GM18505 (cell line): ENCODE data around the gene NCMAP.
"Not testable (repeated sequence)": the region's sequence is repeated elsewhere in the genome, so short reads cannot be mapped to it uniquely, and the experiment has no call there.

Source experiments
- ATAC-seq: cut with Tn5 transposase; IDR thresholded peaks from one replicate; pipeline ENCODE4 v1.9.1; 2021; ENCODE audit not compliant: unreplicated experiment
- POLR2A ChIP-seq: IDR thresholded peaks from 4 replicates; pipeline ENCODE4 v1.6.1; 2011; ENCODE audit warnings: borderline replicate concordance; ENCODE audit not compliant: insufficient read depth, insufficient read length; ENCODE audit errors: extremely low read depth

NCMAP gene, protein sequence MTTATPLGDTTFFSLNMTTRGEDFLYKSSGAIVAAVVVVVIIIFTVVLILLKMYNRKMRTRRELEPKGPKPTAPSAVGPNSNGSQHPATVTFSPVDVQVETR

DNA sequence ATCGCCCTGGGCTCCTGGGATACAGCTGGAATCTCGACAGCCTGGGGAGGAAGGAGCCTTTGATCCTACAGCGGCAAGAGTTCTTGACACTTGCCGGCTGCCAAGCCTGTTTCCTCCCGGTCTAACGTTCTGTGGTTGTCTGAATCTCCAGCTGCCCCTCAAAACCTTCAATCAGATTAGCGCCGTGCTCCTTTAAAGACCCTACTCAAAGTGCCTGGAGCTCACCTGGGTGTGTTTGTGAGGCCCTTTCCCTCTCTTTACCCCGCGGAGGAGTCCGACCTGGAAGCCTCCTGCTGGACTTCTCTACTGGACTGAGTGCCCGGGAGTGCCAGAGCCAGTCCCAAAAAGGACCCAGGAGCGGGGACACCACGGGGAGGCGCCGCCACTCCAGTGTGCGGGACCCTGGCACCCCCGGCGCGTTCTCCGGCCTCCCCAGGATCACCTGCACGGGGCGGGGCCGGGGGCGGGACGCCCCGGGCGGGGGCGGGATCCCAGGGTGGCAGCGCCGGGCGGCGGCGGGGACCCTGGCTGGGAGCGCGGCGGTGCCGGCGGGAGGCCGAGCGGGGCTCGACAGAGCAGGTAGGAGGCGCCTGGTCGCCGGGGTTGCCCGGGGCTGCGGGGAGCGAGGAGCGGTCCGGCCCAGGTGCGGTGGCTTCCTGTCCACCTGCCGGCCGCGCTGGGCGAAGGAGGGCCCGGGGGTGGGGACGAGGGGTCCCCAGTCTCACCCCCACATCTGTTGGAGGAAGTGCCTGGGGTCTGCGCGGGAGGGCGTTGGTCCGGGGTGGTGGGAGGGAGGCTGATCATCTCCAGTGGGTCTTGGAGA is at the start of gene NCMAP:
Gene NCMAP (plus strand): TSS at position 497 of the 823 bp plus-strand sequence. CDS start 39,344 bp downstream, outside the sequence.
- no peak for ATAC-seq
- TF ChIP-seq POLR2A, result no peak

DNA sequence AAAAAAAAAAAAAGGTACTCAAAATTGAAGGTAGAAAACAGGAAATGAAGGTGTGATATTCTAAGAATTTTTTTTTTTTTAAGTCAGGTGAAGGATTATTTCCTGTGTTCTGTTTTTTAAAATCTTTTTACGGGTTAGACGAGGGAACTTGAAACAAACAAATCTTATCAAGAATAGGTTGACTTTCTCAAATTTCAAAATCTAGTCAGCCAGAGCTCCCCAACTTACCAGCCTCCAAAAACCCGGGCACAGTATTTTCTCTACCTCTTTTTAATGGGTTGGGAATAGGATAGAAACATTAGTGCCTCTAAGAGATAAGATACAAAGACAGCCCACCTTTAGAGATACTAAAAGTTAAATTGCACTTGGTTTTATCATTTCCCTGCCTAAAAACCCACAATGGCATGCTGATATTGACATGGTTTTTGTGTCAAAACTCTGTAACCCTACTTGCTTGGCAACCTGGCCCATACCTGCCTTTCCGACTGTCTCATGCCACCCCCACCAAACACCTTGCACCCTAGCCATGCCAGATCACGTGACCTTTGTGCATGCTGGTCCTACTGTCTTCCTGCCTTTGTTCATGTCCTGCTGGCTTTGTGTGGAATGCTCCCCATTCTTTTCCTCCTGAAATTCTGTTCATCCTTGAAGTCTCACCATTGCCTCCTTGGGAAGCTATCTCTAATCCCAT is 49.1 kb upstream of the NCMAP start:
- ATAC-seq, result no peak
- TF ChIP-seq POLR2A, result no peak

DNA sequence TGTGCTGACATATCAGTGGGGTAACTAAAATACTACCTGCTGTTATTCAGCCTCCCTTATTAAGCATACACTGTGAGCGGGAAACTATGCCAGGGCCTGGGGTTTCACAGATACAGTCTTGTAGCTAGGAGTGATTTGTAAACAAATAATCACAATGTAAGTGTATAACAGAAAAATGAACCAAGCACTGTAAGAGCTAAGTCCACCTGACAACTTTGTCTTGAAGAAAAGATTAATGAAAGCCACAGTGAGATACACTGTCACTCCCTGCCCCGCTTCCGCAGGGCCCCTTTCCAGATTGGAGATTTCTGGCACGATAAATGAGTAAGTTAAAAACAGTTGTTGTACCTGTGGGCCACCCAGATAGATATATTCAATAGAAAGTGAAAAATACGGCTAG is 48.5 kb upstream of the NCMAP start:
- no peak for ATAC-seq

DNA sequence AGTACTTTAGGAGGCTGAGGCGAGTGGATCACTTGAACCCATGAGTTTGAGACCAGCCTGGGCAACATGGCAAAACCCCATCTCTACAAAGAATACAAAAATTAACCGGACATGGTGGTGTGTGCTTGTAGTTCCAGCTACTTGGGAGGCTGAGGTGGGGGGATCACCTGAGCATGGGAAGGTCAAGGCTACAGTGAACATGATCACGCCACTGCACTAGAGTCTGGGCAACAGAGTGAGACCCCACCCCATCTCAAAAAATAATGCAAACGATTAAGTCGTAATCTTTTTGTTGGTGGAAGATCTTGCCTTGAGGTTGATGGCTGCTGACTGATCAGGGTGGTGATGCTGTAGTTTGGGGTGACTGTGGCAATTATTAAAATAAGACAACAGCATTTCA is 47.0 kb upstream of the NCMAP start:
- no peak for ATAC-seq
- TF ChIP-seq POLR2A, result no peak

More for the DNA sequence above, 48.5 kb upstream of the NCMAP start:
- TF ChIP-seq POLR2A, result no peak

DNA sequence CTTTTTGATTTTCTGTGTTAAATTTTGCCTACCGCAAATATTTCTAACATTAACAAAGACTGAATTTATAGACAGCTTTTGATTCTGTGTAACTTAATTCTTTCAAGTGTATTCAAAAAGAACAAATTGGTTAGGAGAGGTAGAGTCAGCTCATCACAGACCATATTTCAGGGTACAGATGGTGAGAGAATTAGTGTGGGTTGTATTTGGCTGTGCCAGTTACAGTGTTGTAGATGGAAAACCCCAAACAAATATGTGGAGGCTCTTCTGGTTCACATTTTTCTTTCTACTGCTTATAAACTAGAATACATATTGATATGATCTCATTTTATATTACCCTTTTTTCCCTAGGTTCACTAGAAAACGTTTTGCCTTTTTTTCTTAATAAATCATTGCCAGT is 42.2 kb upstream of the NCMAP start:
- TF ChIP-seq POLR2A, result no peak
- ATAC-seq, result no peak

DNA sequence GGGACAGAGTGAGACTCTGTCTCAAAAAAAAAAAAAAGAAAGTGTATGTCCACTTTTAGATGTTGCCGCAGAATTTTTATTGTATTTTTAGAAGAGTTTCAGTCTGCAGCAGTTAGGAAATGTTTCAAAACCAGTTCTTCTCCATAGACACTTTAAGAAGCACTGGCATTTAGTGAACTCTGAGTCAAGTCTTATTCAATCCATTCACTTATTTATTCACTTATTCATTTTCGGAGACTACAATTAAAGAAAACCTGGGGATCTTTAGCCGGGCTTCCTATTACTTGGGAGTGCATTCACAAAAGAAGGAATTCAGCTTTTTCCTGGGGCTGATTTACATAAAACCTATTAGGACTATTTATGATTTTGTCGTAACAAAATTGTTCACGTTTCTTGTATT is 40.9 kb upstream of the NCMAP start:
- no peak for ATAC-seq
- no peak for TF ChIP-seq POLR2A

DNA sequence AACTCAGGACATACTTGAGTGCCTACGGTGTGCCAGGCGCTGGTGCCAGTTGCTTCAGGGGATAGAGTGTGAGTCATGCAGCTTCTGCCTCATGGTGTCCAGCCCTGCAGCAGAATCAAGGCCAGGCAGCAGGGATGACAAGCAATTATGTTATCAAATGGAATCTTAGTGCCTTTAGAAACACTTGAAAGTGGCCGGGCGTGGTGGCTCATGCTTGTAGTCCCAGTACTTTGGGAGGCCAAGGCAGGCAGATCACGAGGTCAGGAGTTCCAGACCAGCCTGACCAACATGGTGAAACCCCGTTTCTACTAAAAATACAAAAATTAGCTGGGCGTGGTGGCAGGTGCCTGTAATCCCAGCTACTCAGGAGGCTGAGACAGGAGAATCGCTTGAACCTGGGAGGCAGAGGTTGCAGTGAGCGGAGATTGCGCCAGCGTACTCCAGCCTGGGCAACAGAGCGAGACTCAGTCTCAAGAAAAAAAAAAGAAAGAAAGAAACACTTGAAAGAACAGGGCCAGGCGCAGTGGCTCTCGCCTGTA is 40.1 kb upstream of the NCMAP start:
- not testable (repeated sequence) for ATAC-seq

DNA sequence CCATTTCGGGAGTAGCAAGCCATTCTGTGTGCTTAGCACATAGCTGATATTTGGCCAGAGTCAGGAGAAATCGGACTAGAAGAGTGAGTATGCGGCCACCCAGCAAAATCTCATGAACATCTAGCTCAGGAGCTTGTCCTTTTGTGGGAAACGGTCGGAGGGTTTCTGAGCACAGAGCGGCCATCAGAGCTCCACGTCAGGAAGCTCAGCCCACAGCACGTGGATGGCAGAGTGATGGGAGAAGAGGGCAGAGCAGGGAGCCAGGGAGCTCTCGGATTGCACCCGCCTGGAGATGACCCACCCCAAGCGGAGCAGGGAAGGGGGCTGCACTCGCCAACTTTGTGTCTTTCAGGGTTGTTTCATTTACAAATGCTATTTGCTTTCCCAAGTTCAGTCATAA is 39.4 kb upstream of the NCMAP start:
- TF ChIP-seq POLR2A, result no peak
- no peak for ATAC-seq

DNA sequence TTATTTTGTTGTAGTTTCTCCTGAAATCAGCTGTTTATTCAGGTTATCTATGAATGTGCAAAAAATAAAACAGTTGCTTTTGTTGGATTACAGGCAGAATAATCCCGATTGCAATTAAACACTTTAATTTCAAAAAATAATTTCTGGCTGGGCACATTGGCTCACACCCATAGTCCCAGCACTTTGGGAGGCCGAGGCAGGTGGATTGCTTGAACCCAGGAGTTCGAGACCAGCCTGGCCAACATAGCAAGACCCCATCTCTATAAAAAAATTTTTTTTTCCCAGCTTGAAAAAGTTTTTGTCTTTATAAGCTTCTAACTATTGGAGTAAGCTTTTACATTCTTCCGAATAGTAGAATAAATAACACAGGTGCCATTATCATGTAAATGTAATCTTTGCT is 38.0 kb upstream of the NCMAP start:
- TF ChIP-seq POLR2A, result no peak
- no peak for ATAC-seq

DNA sequence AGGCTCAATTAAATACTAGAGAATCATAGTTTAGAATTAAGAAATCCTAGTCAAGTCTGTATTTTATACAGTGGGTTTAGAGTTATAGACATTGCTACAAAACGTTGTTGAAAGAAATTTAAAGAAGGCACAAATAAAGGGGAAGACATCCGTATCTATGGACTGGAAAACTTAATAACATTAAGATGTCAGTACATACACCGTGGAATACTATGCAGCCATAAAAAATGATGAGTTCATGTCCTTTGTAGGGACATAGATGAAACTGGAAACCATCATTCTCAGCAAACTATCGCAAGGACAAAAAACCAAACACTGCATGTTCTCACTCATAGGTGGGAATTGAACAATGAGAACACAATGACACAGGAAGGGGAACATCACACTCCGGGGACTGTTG is 35.6 kb upstream of the NCMAP start:
- ATAC-seq, result not testable (repeated sequence)

DNA sequence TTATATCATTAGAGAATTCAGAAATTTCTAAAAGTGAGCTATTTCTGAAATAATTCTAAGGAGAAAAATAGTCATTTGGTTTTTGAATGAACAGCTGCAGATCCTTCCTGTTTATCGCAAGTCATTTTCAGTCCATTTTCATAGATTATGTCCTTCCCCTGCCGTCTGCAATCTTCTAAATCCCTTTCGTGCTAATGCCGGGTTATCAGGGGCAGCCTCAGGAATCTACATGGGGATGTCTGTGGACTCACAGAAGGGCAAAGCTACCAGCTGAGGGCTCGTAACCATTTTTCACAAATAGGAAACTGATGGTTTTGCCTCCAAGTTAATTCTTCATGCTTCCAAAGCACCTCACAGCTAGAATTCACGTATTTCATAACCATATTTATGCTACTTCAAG is 30.3 kb upstream of the NCMAP start:
- no peak for TF ChIP-seq POLR2A
- no peak for ATAC-seq

DNA sequence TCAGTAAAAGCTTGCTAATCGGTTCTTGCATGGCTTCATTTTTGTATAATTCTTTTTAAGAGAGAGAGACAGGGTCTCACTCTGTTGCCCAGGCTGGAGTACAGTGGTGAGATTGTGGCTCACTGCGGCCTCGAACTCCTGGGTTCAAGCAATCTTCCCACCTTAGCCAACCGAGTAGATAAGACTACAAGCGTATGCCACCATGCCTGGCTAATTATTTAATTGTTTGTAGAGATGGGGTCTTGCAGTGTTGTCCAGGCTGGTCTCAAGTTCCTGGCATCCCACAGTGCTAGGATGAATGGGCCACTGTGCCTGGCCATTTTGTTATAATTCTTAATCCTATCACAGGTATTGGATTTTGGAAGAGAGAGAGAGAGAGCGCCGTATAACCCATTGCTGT is 29.8 kb upstream of the NCMAP start:
- ATAC-seq, result no peak
- TF ChIP-seq POLR2A, result no peak

DNA sequence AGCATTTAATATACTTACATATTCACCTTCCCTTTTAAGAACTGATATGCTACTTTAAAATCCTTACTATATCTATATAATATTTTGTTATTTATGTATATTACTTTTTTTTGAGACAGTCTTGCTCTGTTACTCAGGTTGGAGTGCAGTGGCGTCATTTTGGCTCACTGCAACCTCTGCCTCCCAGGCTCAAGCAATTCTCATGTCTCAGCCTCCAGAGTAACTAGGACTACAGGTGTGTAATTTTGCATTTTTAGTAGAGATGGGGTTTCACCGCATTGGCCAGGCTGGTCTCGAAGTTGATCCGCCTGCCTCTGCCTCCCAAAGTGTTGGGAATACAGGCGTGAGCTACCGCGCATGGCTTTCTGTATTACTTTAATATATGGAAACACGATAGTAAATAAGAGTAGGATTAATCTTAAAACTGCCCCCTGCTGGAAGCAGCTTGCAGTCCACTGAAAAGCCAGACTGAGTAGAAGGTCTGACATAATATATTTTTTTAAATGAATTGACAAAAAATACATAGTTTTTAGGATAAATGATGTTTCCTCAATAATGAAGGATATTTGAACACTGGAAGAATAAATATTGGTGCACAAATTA is 28.8 kb upstream of the NCMAP start:
- no peak for ATAC-seq
- TF ChIP-seq POLR2A, result no peak

DNA sequence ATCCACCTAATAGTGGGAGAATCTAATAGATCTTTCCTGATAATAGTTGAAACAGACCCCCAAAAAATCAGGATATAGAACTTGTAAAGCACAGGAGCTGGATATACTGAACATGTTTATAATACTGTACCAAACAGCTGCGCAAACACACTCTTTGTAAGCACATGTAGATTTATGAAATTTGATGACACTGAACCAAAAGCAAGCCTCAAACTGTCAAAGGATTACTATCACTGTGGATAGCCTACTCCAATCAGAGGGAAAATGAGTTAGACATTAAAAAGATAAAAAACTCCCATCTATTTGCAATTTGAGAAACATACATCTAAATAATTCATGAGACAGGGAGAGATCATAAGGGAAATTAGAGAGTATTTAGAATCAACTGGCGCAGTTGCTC is 27.1 kb upstream of the NCMAP start:
- TF ChIP-seq POLR2A, result no peak
- no peak for ATAC-seq

DNA sequence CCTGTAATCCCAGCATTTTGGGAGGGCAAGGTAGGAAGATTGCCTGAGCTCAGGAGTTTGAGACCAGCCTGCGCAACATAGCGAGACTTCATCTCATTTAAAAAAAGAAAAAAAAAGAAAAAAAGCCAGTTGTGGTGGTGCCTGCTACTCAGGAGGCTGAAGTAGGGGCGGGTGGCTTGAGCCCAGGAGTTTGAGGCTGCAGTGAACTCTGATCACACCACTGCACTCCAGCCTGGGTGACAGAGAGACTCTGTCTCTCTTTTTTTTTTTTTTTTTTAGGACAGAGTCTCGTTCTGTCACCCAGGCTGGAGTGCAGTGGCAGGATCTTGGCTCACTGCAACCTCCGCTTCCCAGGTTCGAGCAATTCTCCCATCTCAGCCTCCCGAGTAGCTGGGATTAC is 26.6 kb upstream of the NCMAP start:
- ATAC-seq, result not testable (repeated sequence)
